ENCODE results near the gene METTL1. TPM values are rescaled to one million over a fixed set of nuclear protein-coding genes. Genes with fewer than 3 reads are reported as not detected.
A peak's percentile ranks its signal among the peaks of the same experiment; 100 is the strongest.
"Not testable (repeated sequence)": the region's sequence is repeated elsewhere in the genome, so short reads cannot be mapped to it uniquely, and the experiment has no call there.

METTL1 gene
- total RNA-seq = 10 to 100 TPM in 1 of 2 donors, 1 to 10 TPM in 1; 9.3 to 11.6 TPM
- long read RNA-seq, transcript METTL1-202 (6 exons, 2,066 nt) = major isoform, 9 of 10 reads
- long read RNA-seq, partial matches to known transcripts = 1 of 10 reads
- long read RNA-seq, other reads (novel, unspliced or antisense) = 0 of 10 reads

DNA sequence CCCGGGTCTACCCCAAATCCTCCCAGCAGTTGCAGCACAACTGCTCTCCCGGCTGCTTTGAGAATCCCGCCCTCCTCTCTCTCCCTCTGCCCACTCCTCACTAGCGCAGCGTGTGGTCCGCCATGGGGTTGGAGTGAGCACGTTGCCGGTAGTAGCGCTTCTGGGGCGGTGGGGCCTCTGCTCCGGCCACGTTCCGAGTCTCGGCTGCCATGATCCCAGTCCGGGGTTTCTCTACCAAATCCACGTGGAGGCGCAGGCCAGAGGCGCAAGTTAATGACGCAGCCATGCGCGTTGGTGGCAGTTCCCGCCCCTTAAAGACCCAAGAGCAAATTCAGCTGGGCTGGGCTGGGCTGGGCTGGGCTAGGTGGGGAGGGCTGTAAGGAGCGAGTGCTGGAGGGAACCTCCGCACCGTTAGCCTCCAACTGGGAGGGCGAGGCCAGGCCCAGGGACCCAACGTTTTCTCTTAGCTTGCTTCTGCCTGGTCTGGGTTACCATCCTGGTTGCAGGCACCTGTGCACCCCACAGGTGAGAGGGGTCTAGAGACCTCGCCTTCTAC is at the start of gene METTL1:
Gene METTL1, minus strand, starts transcription at position 233 of the 556 bp plus-strand sequence. Its CDS starts 22 bp downstream, at position 211.
- intact Hi-C loops (cut with DNase I, micrococcal nuclease) = no loop called here
- DNase-seq = peak; percentile 94 to 96
- ATAC-seq = peak; percentile 94

GRCh38 chr12:57821015-57821414 is 49.1 kb upstream of the METTL1 start:
- ATAC-seq; intact Hi-C loops (cut with DNase I, micrococcal nuclease); DNase-seq: not testable (repeated sequence)

DNA sequence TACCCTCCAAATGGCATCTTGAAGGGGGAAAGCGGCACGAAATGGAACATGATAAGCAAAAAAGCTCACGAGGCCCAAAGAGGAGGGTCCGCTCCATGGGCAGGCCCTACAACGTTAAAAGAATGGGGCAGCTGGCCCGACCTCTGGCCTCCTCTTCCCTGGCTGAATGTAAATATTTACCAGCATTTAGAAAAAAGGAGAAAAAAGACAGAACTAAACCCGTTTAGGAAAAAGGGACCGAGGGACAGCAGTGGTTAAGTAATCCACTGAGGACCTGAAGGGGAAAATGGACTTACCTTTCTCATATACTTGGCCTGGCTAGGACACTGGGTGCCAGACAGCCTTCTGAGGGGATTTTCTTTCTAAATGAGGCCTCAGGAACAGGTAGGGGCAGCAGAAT is 48.2 kb upstream of the METTL1 start:
- DNase-seq; ATAC-seq; intact Hi-C loops (cut with DNase I, micrococcal nuclease): not testable (repeated sequence)

DNA sequence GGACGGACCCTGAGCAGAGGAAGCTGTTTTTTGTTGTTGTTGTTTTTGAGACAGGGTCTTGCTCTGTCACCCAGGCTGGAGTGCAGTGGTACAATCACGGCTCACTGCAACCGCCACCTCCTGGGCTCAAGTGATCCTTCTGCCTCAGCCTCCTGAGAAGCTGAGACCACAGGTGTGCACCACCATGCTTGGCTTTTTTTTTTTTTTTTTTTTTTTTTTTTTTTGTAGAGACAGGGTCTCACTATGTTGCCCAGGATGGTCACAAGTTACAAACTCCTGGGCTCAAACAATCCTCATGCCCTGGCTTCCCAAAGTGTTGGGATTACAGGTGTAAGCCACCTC is 46.1 kb upstream of the METTL1 start:
- ATAC-seq; DNase-seq; intact Hi-C loops (cut with DNase I, micrococcal nuclease): not testable (repeated sequence)

- intact Hi-C loops (cut with DNase I, micrococcal nuclease) = no loop called here
- DNase-seq = no peak
- peak; percentile 73 for ATAC-seq
These were observed 45.5 kb upstream of the METTL1 start for GRCh38 chr12:57817261-57817989.

- peak; percentile 52 for ATAC-seq
- DNase-seq = peak in 1 of 2 donors; percentile 45
- intact Hi-C loops (cut with DNase I, micrococcal nuclease) = no loop called here
These were observed 44.9 kb upstream of the METTL1 start for GRCh38 chr12:57816855-57817151.

DNA sequence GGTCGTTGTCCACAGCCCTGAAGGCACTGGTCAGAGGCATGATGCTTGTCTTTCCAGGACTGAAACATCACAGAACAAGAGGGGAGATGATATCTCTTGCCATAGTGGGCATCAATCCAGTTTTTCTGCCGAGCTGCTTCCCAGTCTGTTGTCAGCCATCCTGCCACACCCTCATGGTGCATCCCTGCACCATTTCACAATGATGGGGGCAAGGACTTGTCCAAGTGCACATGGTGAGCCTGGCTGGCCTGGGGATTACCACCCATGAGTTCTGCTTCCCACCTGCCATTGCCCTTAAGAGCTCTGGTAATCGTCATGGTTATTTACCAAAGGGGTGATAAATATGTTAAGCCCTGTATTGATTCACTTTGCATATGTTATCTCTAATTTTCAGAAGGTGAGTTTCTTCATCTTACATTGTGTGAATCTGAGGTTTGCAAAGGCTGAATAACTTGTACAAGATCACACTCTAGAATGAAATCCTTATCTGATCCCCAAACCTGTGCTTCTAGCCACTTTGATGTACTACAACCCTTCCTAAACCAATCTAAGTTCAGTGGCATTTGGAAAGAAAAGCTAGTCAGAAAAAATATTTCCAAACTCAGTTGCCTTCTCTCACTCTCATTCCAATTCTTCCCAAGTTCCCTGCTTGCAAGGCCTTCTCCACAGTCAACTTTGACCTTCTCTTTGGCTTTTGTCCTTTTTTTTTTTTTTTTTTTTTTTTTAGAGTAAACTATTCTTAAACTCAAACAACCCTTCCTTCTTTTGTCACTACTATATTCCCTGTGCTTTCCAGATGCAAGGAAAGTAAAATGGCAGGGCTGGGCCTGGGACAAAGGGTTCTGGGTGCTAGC is 44.3 kb upstream of the METTL1 start:
- intact Hi-C loops (cut with DNase I, micrococcal nuclease) = no loop called here
- DNase-seq = no peak
- ATAC-seq = no peak

GRCh38 chr12:57815177-57816000 is 43.5 kb upstream of the METTL1 start:
- ATAC-seq = no peak
- DNase-seq = no peak
- intact Hi-C loops (cut with DNase I, micrococcal nuclease) = no loop called here

- DNase-seq (no peak), ATAC-seq (no peak)
- intact Hi-C loops (cut with DNase I, micrococcal nuclease) = no loop called here
These were observed 42.3 kb upstream of the METTL1 start for GRCh38 chr12:57813971-57814772.

DNA sequence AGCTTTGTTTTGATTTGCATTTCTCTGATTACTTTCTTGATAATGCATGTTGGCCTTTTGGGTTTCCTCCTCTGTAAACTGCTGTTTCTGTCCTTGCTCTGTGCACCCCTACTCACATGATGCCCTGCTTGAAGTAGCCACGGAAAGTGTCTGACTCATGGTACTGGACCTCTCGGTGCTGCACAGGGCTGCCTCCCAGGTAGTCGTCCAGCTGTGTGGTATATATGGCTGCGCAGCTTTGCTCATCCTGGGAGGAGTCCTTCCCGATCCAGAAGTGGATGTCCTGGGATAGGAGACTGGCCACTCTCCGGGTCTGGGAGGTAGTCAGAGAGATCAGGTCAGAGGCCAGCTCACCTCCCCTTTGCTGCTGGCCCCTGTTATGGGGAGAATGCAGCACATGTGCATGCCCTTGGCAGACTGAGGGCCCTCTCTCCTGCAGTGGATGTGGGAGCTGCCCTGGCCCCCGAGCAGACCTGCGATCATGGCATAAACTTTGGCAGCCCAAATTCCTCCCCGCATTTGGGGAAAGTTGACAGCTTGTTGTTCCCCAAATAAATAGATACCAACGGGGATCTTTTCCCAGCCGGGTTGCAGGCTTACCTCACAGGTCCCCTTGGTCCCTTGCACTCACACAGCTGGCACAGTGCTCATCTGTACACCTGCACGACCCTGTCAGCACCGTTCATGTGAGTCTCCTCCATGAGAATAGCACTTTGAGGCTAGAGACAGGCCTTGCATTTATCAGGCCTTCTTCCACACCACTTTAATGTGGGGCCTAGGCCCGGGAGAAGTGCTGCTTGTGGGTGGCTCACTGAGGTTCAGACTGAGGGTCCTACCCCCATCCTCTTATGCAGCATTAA is 41.4 kb upstream of the METTL1 start:
- ATAC-seq = no peak
- intact Hi-C loops (cut with DNase I, micrococcal nuclease) = no loop called here
- no peak for DNase-seq

GRCh38 chr12:57811028-57811755 is 39.3 kb upstream of the METTL1 start:
- no peak for DNase-seq
- ATAC-seq = no peak
- intact Hi-C loops (cut with DNase I, micrococcal nuclease) = no loop called here

GRCh38 chr12:57810450-57810849 is 38.5 kb upstream of the METTL1 start:
- intact Hi-C loops (cut with DNase I, micrococcal nuclease) = no loop called here
- DNase-seq (no peak), ATAC-seq (peak; percentile 45)

- ATAC-seq = no peak
- intact Hi-C loops (cut with DNase I, micrococcal nuclease) = no loop called here
- no peak for DNase-seq
These were observed 37.5 kb upstream of the METTL1 start for GRCh38 chr12:57809425-57809824.

- DNase-seq = no peak
- ATAC-seq = no peak
- intact Hi-C loops (cut with DNase I, micrococcal nuclease) = no loop called here
These were observed 36.4 kb upstream of the METTL1 start for GRCh38 chr12:57808351-57808750.

GRCh38 chr12:57807285-57807684 is 35.4 kb upstream of the METTL1 start:
- intact Hi-C loops (cut with DNase I, micrococcal nuclease) = no loop called here
- DNase-seq (no peak), ATAC-seq (no peak)

DNA sequence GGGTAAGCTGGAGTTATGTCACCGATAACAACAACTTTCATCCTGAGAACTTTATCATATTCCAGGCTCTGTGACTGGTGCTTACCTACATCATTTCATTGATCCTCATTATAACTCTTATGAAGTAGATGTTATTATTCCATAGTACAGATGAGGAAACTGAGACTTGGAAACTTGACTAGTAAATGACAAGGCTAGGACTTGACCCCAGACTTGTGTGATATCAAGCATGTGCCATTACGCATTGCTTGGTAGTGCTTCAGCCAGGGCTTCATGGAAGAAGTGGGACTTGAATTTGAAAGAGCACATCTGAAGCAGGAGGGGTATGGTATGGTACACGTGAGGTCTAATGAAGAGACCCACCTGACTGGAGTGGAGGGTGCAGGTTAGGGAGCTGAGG is 34.8 kb upstream of the METTL1 start:
- ATAC-seq (no peak), DNase-seq (no peak)
- intact Hi-C loops (cut with DNase I, micrococcal nuclease) = no loop called here

All from left colon (tissue), 2 donors.